Neuronal stem cell (in vitro differentiated cells): ENCODE results near the gene NXN.
A peak's percentile ranks its signal among the peaks of the same experiment; 100 is the strongest.

Experiments used
- DNase-seq: peaks from one replicate; pipeline ENCODE4 v3.0.0-alpha.2; 2013; ENCODE audit warnings: low spot score
- H2AFZ ChIP-seq: one replicate; pipeline ENCODE4 v1.6.1; 2013; ENCODE audit warnings: mild to moderate bottlenecking, low read length, inconsistent platforms
- H2AK5ac ChIP-seq: 2 replicates; pipeline ENCODE4 v1.6.1; 2013; ENCODE audit warnings: low read depth, mild to moderate bottlenecking, inconsistent platforms, low read length, moderate library complexity, mixed read lengths
- H2BK120ac ChIP-seq: 2 replicates; pipeline ENCODE4 v1.6.1; 2013; ENCODE audit warnings: low read depth, mild to moderate bottlenecking, inconsistent platforms, low read length, moderate library complexity, mixed read lengths
- H2BK12ac ChIP-seq: one replicate; pipeline ENCODE4 v1.6.1; 2013; ENCODE audit warnings: low read length, inconsistent platforms
- H2BK15ac ChIP-seq: 2 replicates; pipeline ENCODE4 v1.6.1; 2013; ENCODE audit warnings: mild to moderate bottlenecking, low read length, inconsistent platforms, mixed read lengths
- H2BK5ac ChIP-seq: one replicate; pipeline ENCODE4 v1.6.1; 2013; ENCODE audit warnings: inconsistent platforms, mild to moderate bottlenecking, low read length, moderate library complexity
- H3K14ac ChIP-seq: one replicate; pipeline ENCODE4 v1.6.1; 2013; ENCODE audit warnings: low read length, inconsistent platforms
- H3K18ac ChIP-seq: 2 replicates; pipeline ENCODE4 v1.6.1; 2013; ENCODE audit warnings: low read length, inconsistent platforms
- H3K23ac ChIP-seq: 2 replicates; pipeline ENCODE4 v1.6.1; 2013; ENCODE audit warnings: low read depth, mild to moderate bottlenecking, mixed read lengths, low read length, inconsistent platforms; ENCODE audit not compliant: poor library complexity
- H3K27ac ChIP-seq: replicated peaks from 3 replicates; pipeline ENCODE4 v1.5.1; 2013; ENCODE audit warnings: low read length, inconsistent platforms
- H3K27me3 ChIP-seq, 3 experiments: 2 replicates each; pipeline ENCODE4 v1.6.1; 2013; ENCODE audit warnings: low read length in 3 of 3, mild to moderate bottlenecking in 2 of 3, inconsistent platforms in 1 of 3, low read depth in 1 of 3, mixed read lengths in 1 of 3, moderate library complexity in 1 of 3; ENCODE audit not compliant: control insufficient read depth in 3 of 3, insufficient read depth in 3 of 3
- H3K36me3 ChIP-seq, 2 donors: replicated peaks in 1 of 2; 2 replicates each; pipeline ENCODE4 v1.6.1; 2013; ENCODE audit warnings: low read length in 2 of 2; ENCODE audit not compliant: control insufficient read depth in 2 of 2, insufficient read depth in 2 of 2
- H3K4ac ChIP-seq: 2 replicates; pipeline ENCODE4 v1.6.1; 2013; ENCODE audit warnings: inconsistent platforms, mild to moderate bottlenecking, low read length, moderate library complexity
- H3K4me1 ChIP-seq, 2 donors: 1 replicate in 1 of 2; 2 replicates in 1 of 2; pipeline ENCODE4 v1.6.1; 2013; ENCODE audit warnings: low read length in 2 of 2, low read depth in 1 of 2; ENCODE audit not compliant: control insufficient read depth in 2 of 2, insufficient read depth in 1 of 2
- H3K4me2 ChIP-seq: one replicate; pipeline ENCODE4 v1.6.1; 2013; ENCODE audit warnings: mild to moderate bottlenecking, low read length, inconsistent platforms; ENCODE audit not compliant: insufficient read depth, poor library complexity, severe bottlenecking
- H3K4me3 ChIP-seq, 2 donors: 2 replicates each; pipeline ENCODE4 v1.5.1; 2013; ENCODE audit warnings: low read length in 2 of 2, mild to moderate bottlenecking in 2 of 2, inconsistent platforms in 1 of 2, moderate library complexity in 1 of 2
- H3K79me1 ChIP-seq: one replicate; pipeline ENCODE4 v1.6.1; 2013; ENCODE audit warnings: low read depth, mild to moderate bottlenecking, inconsistent platforms, low read length, moderate library complexity
- H3K9ac ChIP-seq: one replicate; pipeline ENCODE4 v1.6.1; 2013; ENCODE audit warnings: mild to moderate bottlenecking, low read depth, low read length, inconsistent platforms; ENCODE audit not compliant: poor library complexity
- H3K9me3 ChIP-seq, 2 donors: replicated peaks in 1 of 2; 2 replicates each; pipeline versions ENCODE3 to v1.6.1; 2013; ENCODE audit warnings: low read length in 2 of 2, mild to moderate bottlenecking in 2 of 2, inconsistent platforms in 1 of 2, low read depth in 1 of 2, mixed read lengths in 1 of 2, moderate library complexity in 1 of 2; ENCODE audit not compliant: control insufficient read depth in 2 of 2, insufficient read depth in 1 of 2
- H4K8ac ChIP-seq: one replicate; pipeline ENCODE4 v1.6.1; 2013; ENCODE audit warnings: low read depth, mild to moderate bottlenecking, inconsistent platforms, low read length, moderate library complexity
- H4K91ac ChIP-seq: one replicate; pipeline ENCODE4 v1.6.1; 2013; ENCODE audit warnings: low read length, low read depth, mild to moderate bottlenecking, inconsistent platforms; ENCODE audit not compliant: poor library complexity
- WGBS, 2 donors: extraction: QIAGEN DNeasy Blood & Tissue Kit; methylation state at CpG; one replicate each; pipeline ENCODE4 v1.1.7; 2013; ENCODE audit warnings: missing lambda C conversion rate in 2 of 2, mixed read lengths in 1 of 2; ENCODE audit not compliant: insufficient read length in 2 of 2, insufficient replicate concordance in 1 of 2; ENCODE audit errors: extremely low coverage in 2 of 2; 5-methylcytosine and 5-hydroxymethylcytosine counted together

NXN gene

DNA sequence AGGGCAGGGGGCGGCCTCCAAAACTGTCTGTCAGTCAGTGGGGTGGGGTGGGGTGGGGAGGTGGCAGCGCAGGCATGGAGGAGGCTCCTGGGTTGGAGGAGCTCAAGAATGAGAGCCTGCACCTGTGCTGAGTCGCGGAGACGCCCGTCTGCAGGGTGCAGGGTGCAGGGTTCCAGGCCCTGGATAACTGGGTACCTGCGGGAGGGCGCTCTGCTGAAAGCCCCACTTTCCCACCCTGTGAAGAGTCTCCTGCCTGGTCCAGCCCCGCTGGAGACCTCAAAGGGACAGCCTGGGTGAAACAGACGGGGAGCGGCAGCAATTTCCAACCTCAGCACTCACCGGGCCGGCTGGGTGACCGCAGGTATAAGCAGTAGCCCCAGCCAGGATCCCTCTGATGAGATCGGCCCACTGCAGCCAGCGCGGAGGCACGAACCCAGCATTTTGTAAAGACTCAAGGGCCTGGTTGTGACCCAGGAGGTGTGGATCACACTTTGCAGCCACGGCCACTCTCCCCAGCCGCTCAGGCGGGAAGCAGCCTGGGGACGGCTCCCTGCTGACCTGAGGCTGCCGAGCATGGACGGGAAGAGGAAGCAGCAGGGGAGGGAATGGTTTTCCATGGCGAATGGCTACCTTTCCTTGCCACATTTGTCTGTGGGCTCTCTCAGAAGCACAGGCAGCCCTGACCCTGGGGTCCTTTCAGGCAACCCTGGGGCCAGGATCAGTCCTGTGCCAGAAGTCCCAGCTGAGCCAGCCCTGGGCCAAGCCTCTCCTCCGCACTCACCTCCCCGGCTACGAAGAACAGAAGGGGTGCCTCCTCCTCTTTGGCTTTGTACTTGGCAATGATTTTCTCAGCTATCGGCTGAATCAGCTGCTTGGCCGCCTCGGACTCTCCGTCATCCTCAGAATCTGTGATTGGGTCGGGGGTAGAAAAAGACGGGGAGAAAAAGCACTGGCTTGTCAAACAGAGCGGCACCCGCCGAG lies 176.4 kb downstream of the NXN start:
- Histone ChIP-seq H2BK15ac (no peak overlapping the region), H3K27ac (no peak overlapping the region), H2BK120ac (no peak overlapping the region), H2AFZ (no peak overlapping the region), H4K8ac (peak overlapping the region; percentile 24), H3K27me3 (no peaks in the 10 kb centered on the region), H2BK5ac (peak overlapping the region; percentile 39), H3K18ac (no peak overlapping the region), H3K4me3 (peak overlapping the region in 1 of 2 donors; percentile 21), H3K4me1 (peaks cover 21 to 35% of the 10 kb centered on the region in 2 donors), H3K79me1 (peaks cover 11% of the 10 kb centered on the region), H3K9me3 (no peaks in the 10 kb centered on the region), H3K4me2 (no peak overlapping the region), H3K36me3 (peaks cover 24 to 68% of the 10 kb centered on the region in 2 donors), H3K23ac (no peak overlapping the region), H2AK5ac (no peak overlapping the region), H2BK12ac (no peak overlapping the region), H3K14ac (no peak overlapping the region), H3K9ac (no peak overlapping the region), H4K91ac (no peak overlapping the region), H3K4ac (no peak overlapping the region)
- DNase-seq, result no peak
- no CpG with 5 or more reads among the region's 37 CpGs for WGBS, 2 donors

DNA sequence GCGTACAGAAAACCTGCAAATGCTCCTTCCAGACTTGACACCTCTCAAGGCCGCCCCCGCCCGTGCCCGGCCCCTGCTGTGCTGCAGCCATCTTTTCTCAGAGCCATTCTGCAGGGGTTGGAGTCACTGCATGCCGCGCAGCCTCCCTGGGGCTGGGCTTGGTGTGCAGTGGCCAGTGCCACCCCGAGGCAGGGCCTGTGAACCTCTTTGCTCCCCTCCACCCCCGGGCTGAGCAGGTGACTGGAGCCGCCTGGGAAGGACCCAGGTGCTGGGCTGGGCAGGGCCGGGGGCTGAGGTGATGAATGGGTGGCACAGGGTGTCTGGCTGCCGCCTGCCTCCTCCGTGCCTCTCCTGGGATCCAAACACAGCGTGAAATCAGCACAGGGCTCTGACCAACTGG lies 177.1 kb downstream of the NXN start:
- Histone ChIP-seq H3K9ac (no peak overlapping the region), H4K91ac (no peak overlapping the region), H2BK120ac (no peak overlapping the region), H2BK12ac (no peak overlapping the region), H3K4me2 (no peak overlapping the region), H3K18ac (no peak overlapping the region), H3K36me3 (peaks cover 24 to 69% of the 10 kb centered on the region in 2 donors), H3K23ac (peak overlapping the region; percentile 43), H2BK15ac (no peak overlapping the region), H3K4me3 (no peak overlapping the region), H3K79me1 (peaks cover 9% of the 10 kb centered on the region), H2BK5ac (peak overlapping the region; percentile 39), H3K27me3 (no peaks in the 10 kb centered on the region), H4K8ac (no peak overlapping the region), H3K4ac (no peak overlapping the region), H3K4me1 (peaks cover 21 to 35% of the 10 kb centered on the region in 2 donors), H3K9me3 (no peaks in the 10 kb centered on the region), H3K14ac (no peak overlapping the region), H2AK5ac (no peak overlapping the region), H2AFZ (no peak overlapping the region), H3K27ac (no peak overlapping the region)
- no CpG with 5 or more reads among the region's 14 CpGs for WGBS, 2 donors
- DNase-seq, result no peak

DNA sequence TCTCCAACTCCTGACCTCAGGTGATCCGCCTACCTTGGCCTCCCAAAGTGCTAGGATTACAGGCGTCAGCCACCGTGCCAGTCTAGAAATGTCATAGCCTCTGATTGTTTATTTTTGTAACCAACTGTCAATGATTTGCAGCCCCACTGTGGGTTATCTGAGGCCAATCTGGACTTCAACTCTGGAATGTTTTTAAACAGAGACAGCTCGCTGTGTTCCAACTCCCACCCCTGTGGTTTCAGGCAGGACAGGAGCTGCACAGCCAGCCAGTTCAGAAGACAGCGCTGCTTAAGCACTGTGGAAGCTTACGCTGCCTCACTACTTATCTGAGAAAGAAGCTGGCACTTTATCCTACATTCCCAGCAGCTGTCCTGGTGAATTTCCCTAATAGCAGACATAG lies 177.9 kb downstream of the NXN start:
- Histone ChIP-seq H4K8ac (no peak overlapping the region), H3K4ac (no peak overlapping the region), H2BK15ac (no peak overlapping the region), H2BK12ac (no peak overlapping the region), H3K4me2 (no peak overlapping the region), H3K27ac (no peak overlapping the region), H2AK5ac (no peak overlapping the region), H2BK120ac (no peak overlapping the region), H3K4me3 (no peak overlapping the region), H3K18ac (no peak overlapping the region), H3K23ac (no peak overlapping the region), H3K36me3 (peaks cover 32 to 74% of the 10 kb centered on the region in 2 donors), H3K27me3 (no peaks in the 10 kb centered on the region), H3K9ac (no peak overlapping the region), H3K9me3 (no peaks in the 10 kb centered on the region), H3K14ac (no peak overlapping the region), H2BK5ac (no peak overlapping the region), H3K4me1 (peaks cover 21 to 34% of the 10 kb centered on the region in 2 donors), H3K79me1 (peaks cover 2% of the 10 kb centered on the region), H4K91ac (no peak overlapping the region), H2AFZ (no peak overlapping the region)
- no peak for DNase-seq
- no CpG with 5 or more reads among the region's 6 CpGs for WGBS, 2 donors

DNA sequence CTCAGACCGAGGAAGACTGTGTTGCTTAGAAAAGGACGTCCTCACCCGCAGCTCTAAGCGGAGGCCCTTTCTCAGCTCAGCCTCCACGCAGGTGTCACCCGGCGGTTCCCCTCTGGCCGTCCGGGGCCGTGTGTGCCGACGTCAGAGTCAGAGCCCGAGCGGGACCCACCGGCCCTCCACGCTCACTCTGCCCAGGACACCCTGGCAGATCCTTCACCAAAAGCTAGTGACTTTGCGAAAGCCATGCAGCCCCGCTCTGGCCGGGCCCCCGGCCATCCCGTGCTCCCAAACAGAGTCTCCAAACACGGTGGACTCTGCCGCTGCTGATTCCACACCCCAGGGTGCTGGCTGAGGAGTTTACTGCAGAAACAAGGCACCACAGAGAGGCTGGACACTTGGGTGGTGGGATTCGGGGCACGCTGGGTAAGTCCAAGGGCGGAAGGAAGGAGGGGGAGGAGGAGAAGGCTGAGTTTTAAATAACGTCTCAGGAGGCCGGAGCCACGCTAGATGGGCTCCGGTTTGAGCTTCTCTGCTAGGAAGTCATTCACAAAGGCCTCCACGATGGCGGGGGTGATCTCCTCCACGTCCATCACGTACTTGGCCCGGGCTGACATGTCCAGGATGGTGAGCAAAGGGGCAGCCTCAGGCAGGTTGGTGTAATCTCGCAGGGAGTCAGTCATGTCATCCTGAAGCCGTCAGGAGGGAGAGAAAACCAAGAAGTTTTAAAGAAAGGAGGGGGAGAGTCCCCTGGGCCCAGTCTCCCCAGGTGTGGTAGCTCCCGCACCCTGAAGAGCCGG lies 178.9 kb downstream of the NXN start:
- Histone ChIP-seq H3K14ac (no peak overlapping the region), H2AFZ (no peak overlapping the region), H3K4me3 (no peak overlapping the region), H3K23ac (no peak overlapping the region), H3K36me3 (peaks cover 35 to 80% of the 10 kb centered on the region in 2 donors), H2BK120ac (no peak overlapping the region), H3K4me1 (peaks cover 21 to 26% of the 10 kb centered on the region in 2 donors), H2AK5ac (no peak overlapping the region), H3K27ac (no peak overlapping the region), H3K4me2 (no peak overlapping the region), H4K91ac (no peak overlapping the region), H3K27me3 (no peaks in the 10 kb centered on the region), H2BK5ac (no peak overlapping the region), H3K9ac (peak overlapping the region; percentile 12), H3K79me1 (peaks cover 4% of the 10 kb centered on the region), H2BK12ac (peak overlapping the region; percentile 31), H3K9me3 (no peaks in the 10 kb centered on the region), H3K4ac (no peak overlapping the region), H4K8ac (no peak overlapping the region), H3K18ac (no peak overlapping the region), H2BK15ac (no peak overlapping the region)
- no CpG with 5 or more reads among the region's 39 CpGs for WGBS, 2 donors
- no peak for DNase-seq
